Mammary epithelial cell (primary cell): ENCODE measurements around the gene TCIRG1.

Experiments
- EZH2 ChIP-seq: IDR thresholded peaks from 2 replicates; pipeline ENCODE4 v1.6.1; 2012; ENCODE audit warnings: low read length, inconsistent platforms, borderline replicate concordance
- TF ChIP-seq, protein P1 (sequence below), 2 donors: IDR thresholded peaks in 1 of 2; conservative IDR thresholded peaks in 1 of 2; 2 replicates each; pipeline ENCODE4 v1.5.1; 2011 to 2012; ENCODE audit warnings: inconsistent platforms in 2 of 2, low read length in 2 of 2, mild to moderate bottlenecking in 2 of 2, control low read depth in 1 of 2, low read depth in 1 of 2; ENCODE audit not compliant: insufficient read depth in 1 of 2; ENCODE audit errors: extremely low read depth in 1 of 2

DNA sequence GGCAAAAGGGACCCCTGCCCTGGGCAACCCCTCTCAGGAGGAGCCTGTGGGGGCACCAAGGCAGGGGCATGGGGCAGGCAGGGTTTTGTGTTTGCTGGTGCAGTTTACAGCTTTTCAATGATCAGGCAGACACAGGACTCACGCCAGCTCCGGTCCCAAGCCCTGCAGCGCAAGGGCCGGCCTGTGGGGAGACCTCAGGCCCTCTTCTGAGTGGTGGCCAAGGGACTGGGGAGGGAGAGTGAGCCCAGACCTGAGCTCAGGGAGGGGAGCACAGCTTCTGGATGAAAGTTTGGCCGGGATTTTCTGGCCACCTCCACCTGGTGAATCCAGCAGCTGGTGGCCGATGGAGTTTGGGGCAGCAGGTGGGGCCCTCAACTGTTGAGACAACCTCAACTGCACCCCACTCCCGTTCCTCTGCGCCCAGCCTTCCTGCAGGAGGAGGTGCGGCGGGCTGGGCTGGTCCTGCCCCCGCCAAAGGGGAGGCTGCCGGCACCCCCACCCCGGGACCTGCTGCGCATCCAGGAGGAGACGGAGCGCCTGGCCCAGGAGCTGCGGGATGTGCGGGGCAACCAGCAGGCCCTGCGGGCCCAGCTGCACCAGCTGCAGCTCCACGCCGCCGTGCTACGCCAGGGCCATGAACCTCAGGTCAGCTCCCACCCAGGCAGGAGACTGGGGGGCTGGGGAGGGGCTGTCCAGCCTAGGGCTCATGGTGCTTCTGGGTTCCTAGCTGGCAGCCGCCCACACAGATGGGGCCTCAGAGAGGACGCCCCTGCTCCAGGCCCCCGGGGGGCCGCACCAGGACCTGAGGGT lies 3.6 kb downstream of the TCIRG1 start:
- TF ChIP-seq, protein P1, sequence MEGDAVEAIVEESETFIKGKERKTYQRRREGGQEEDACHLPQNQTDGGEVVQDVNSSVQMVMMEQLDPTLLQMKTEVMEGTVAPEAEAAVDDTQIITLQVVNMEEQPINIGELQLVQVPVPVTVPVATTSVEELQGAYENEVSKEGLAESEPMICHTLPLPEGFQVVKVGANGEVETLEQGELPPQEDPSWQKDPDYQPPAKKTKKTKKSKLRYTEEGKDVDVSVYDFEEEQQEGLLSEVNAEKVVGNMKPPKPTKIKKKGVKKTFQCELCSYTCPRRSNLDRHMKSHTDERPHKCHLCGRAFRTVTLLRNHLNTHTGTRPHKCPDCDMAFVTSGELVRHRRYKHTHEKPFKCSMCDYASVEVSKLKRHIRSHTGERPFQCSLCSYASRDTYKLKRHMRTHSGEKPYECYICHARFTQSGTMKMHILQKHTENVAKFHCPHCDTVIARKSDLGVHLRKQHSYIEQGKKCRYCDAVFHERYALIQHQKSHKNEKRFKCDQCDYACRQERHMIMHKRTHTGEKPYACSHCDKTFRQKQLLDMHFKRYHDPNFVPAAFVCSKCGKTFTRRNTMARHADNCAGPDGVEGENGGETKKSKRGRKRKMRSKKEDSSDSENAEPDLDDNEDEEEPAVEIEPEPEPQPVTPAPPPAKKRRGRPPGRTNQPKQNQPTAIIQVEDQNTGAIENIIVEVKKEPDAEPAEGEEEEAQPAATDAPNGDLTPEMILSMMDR (conservative IDR thresholded peaks at IDR 0.05 in 1 of 2, IDR thresholded peaks at IDR 0.05 in 1 of 2; ENCODE audit: extremely low read depth in 1 of 2, insufficient read depth in 1 of 2, low read depth in 1 of 2, low read length in 2 of 2): no peak
- TF ChIP-seq EZH2: no peak
